H1 (cell line): ENCODE data around the gene ZNF148. TPM values are rescaled to one million over a fixed set of nuclear protein-coding genes. Genes with fewer than 3 reads are reported as not detected.

Experiments
- BACH1 ChIP-seq: IDR thresholded peaks from 2 replicates; pipeline ENCODE4 v1.6.1; 2012; ENCODE audit warnings: low read length, improper control_type of control experiment
- CBX8 ChIP-seq: fragments of 300-800, 300-1000 bp; sonication (generic); IDR thresholded peaks from 2 replicates; pipeline ENCODE4 v1.7.1; 2016; ENCODE audit warnings: low read depth, low read length, borderline replicate concordance
- GTF2F1 ChIP-seq: IDR thresholded peaks from 2 replicates; pipeline ENCODE4 v1.6.1; 2012; ENCODE audit warnings: low read depth, low read length, improper control_type of control experiment, borderline replicate concordance
- POLR2A ChIP-seq, 2 experiments: IDR thresholded peaks; 1 replicate in 1 of 2; 2 replicates in 1 of 2; pipeline ENCODE4 v1.6.1; 2011; ENCODE audit warnings: low read depth in 2 of 2, low read length in 2 of 2, mild to moderate bottlenecking in 2 of 2; ENCODE audit errors: control extremely low read depth in 1 of 2
- SIRT6 ChIP-seq: IDR thresholded peaks from one replicate; pipeline ENCODE4 v1.7.1; 2012; ENCODE audit warnings: low read length, inconsistent platforms
- TBP ChIP-seq: IDR thresholded peaks from 2 replicates; pipeline ENCODE4 v1.6.1; 2011; ENCODE audit warnings: low read depth, low read length, improper control_type of control experiment
- TEAD4 ChIP-seq: IDR thresholded peaks from 2 replicates; pipeline ENCODE4 v1.6.1; 2012; ENCODE audit warnings: low read depth, low read length, inconsistent platforms, mixed read lengths
- polyA plus RNA-seq, 7 experiments: library from polyadenylated mRNA; depleted of rRNA in 3 of 7; stranded (reverse) in 5 of 7; unstranded in 2 of 7; fragments of >200 nt in 5 of 7; fragments of 200-250 nt in 2 of 7; gene quantifications; 1 replicate in 5 of 7; 2 replicates in 1 of 7; 4 replicates in 1 of 7; pipeline versions ENCODE4 v1.2.1 to v1.2.3, GENCODE V29; 2011 to 2013; ENCODE audit warnings: missing spikeins in 2 of 7, mixed read lengths in 2 of 7
- total RNA-seq: library from RNA; stranded (reverse); fragmentation: NEBNext Ultra II Directional; extraction: Animal tissue kit (Norgen Biotek cat#: 25700); gene quantifications from 2 replicates; pipeline ENCODE4 v1.2.1, GENCODE V29; 2021
- TF ChIP-seq, protein P1 (sequence below): IDR thresholded peaks from 2 replicates; pipeline ENCODE4 v1.6.1; 2012; ENCODE audit warnings: inconsistent platforms
- TF ChIP-seq, protein P2 (sequence below): fragments of 300-600 bp; sonication (generic); IDR thresholded peaks from 2 replicates; pipeline ENCODE4 v1.7.1; 2012; ENCODE audit warnings: low read length, moderate library complexity, mild to moderate bottlenecking, inconsistent platforms; ENCODE audit not compliant: insufficient replicate concordance
- TF ChIP-seq, protein P3 (sequence below): IDR thresholded peaks from 2 replicates; pipeline ENCODE4 v1.6.1; 2012; ENCODE audit warnings: inconsistent platforms

Gene ZNF148
- total and polyA plus RNA-seq, 2 of the 8 experiments (the other 6 are each of a cell fraction or from before 2014, with no cell fraction given): 3.7 to 22.6 TPM

DNA sequence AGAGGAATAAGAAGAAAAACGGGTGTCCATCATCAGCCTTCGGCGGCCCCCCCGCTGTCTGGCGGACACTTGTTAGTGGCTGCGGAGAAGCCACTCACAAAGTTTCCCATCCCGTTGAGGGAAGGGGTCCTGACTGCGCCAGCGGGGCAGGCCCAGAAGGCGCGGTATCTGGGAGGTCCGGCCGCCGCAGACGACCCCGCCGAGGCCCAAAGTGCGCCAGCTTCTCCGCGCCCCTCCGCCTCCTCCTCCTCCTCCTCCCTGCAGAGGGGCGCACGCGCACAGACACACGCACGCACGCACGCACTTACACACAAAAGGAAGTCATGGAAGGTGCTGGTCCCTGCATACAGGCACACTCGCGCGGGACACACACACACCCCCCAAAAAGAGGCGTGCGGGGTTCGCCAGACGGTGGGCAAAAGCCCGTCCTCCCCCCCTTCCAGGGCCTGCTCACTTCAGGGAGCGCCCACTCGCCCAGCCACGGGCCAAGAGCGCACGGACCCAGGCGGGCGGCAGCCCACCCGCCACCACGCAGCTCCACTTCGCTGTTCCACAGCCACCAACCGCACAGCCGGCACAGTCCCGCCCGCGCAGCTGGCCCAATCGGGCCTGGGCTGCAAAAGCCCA is 18.0 kb downstream of the ZNF148 start (continued):
- TF ChIP-seq CBX8 (no peak), TBP (peak; percentile 33; the same call in 1 of the 2 replicates), BACH1 (peak; percentile 43; the same call in 1 of the 2 replicates), SIRT6 (no peak), POLR2A (IDR thresholded peaks at IDR 0.05; ENCODE audit: control extremely low read depth in 1 of 2, low read depth in 2 of 2, low read length in 2 of 2) (peak; percentile 36 to 58; a peak in 2 of 3 replicates), GTF2F1 (no peak), TEAD4 (no peak)
- TF ChIP-seq, protein P1, sequence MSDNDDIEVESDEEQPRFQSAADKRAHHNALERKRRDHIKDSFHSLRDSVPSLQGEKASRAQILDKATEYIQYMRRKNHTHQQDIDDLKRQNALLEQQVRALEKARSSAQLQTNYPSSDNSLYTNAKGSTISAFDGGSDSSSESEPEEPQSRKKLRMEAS: peak; percentile 73
- TF ChIP-seq, protein P2, sequence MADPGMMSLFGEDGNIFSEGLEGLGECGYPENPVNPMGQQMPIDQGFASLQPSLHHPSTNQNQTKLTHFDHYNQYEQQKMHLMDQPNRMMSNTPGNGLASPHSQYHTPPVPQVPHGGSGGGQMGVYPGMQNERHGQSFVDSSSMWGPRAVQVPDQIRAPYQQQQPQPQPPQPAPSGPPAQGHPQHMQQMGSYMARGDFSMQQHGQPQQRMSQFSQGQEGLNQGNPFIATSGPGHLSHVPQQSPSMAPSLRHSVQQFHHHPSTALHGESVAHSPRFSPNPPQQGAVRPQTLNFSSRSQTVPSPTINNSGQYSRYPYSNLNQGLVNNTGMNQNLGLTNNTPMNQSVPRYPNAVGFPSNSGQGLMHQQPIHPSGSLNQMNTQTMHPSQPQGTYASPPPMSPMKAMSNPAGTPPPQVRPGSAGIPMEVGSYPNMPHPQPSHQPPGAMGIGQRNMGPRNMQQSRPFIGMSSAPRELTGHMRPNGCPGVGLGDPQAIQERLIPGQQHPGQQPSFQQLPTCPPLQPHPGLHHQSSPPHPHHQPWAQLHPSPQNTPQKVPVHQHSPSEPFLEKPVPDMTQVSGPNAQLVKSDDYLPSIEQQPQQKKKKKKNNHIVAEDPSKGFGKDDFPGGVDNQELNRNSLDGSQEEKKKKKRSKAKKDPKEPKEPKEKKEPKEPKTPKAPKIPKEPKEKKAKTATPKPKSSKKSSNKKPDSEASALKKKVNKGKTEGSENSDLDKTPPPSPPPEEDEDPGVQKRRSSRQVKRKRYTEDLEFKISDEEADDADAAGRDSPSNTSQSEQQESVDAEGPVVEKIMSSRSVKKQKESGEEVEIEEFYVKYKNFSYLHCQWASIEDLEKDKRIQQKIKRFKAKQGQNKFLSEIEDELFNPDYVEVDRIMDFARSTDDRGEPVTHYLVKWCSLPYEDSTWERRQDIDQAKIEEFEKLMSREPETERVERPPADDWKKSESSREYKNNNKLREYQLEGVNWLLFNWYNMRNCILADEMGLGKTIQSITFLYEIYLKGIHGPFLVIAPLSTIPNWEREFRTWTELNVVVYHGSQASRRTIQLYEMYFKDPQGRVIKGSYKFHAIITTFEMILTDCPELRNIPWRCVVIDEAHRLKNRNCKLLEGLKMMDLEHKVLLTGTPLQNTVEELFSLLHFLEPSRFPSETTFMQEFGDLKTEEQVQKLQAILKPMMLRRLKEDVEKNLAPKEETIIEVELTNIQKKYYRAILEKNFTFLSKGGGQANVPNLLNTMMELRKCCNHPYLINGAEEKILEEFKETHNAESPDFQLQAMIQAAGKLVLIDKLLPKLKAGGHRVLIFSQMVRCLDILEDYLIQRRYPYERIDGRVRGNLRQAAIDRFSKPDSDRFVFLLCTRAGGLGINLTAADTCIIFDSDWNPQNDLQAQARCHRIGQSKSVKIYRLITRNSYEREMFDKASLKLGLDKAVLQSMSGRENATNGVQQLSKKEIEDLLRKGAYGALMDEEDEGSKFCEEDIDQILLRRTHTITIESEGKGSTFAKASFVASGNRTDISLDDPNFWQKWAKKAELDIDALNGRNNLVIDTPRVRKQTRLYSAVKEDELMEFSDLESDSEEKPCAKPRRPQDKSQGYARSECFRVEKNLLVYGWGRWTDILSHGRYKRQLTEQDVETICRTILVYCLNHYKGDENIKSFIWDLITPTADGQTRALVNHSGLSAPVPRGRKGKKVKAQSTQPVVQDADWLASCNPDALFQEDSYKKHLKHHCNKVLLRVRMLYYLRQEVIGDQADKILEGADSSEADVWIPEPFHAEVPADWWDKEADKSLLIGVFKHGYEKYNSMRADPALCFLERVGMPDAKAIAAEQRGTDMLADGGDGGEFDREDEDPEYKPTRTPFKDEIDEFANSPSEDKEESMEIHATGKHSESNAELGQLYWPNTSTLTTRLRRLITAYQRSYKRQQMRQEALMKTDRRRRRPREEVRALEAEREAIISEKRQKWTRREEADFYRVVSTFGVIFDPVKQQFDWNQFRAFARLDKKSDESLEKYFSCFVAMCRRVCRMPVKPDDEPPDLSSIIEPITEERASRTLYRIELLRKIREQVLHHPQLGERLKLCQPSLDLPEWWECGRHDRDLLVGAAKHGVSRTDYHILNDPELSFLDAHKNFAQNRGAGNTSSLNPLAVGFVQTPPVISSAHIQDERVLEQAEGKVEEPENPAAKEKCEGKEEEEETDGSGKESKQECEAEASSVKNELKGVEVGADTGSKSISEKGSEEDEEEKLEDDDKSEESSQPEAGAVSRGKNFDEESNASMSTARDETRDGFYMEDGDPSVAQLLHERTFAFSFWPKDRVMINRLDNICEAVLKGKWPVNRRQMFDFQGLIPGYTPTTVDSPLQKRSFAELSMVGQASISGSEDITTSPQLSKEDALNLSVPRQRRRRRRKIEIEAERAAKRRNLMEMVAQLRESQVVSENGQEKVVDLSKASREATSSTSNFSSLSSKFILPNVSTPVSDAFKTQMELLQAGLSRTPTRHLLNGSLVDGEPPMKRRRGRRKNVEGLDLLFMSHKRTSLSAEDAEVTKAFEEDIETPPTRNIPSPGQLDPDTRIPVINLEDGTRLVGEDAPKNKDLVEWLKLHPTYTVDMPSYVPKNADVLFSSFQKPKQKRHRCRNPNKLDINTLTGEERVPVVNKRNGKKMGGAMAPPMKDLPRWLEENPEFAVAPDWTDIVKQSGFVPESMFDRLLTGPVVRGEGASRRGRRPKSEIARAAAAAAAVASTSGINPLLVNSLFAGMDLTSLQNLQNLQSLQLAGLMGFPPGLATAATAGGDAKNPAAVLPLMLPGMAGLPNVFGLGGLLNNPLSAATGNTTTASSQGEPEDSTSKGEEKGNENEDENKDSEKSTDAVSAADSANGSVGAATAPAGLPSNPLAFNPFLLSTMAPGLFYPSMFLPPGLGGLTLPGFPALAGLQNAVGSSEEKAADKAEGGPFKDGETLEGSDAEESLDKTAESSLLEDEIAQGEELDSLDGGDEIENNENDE: no peak
- TF ChIP-seq, protein P3, sequence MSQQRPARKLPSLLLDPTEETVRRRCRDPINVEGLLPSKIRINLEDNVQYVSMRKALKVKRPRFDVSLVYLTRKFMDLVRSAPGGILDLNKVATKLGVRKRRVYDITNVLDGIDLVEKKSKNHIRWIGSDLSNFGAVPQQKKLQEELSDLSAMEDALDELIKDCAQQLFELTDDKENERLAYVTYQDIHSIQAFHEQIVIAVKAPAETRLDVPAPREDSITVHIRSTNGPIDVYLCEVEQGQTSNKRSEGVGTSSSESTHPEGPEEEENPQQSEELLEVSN: 0 out of 2 replicates have a peak, but pooled peaks have one; percentile 20
